ENCODE measurements around the gene PIK3C2A.
"Not testable (repeated sequence)": the region's sequence is repeated elsewhere in the genome, so short reads cannot be mapped to it uniquely, and the experiment has no call there.

Gene PIK3C2A

GRCh38 chr11:17207317-17208256 lies at the start of gene PIK3C2A:
Gene PIK3C2A, minus strand, starts transcription at chr11:17207986. Its CDS starts 38,245 bp downstream, at chr11:17169741.
- DNase-seq (ENCODE audit: low read depth in 2 of 3, low spot score in 1 of 3), result peak; percentile 91 to 94 (median 91)

- DNase-seq (ENCODE audit: low read depth in 2 of 3, low spot score in 1 of 3), result no peak
These were observed 49.4 kb upstream of the PIK3C2A start for GRCh38 chr11:17257196-17257595.

GRCh38 chr11:17256512-17256911 lies 48.7 kb upstream of the PIK3C2A start:
- no peak for DNase-seq (ENCODE audit: low read depth in 2 of 3, low spot score in 1 of 3)

- DNase-seq (ENCODE audit: low read depth in 2 of 3, low spot score in 1 of 3), result no peak
These were observed 44.9 kb upstream of the PIK3C2A start for GRCh38 chr11:17252704-17253103.

- no peak for DNase-seq (ENCODE audit: low read depth in 2 of 3, low spot score in 1 of 3)
These were observed 43.0 kb upstream of the PIK3C2A start for GRCh38 chr11:17250561-17251350.

GRCh38 chr11:17244046-17244445 lies 36.3 kb upstream of the PIK3C2A start:
- no peak for DNase-seq (ENCODE audit: low read depth in 2 of 3, low spot score in 1 of 3)

- DNase-seq (ENCODE audit: low read depth in 2 of 3, low spot score in 1 of 3), result not testable (repeated sequence)
These were observed 35.2 kb upstream of the PIK3C2A start for GRCh38 chr11:17242954-17243353.

GRCh38 chr11:17240780-17241179 lies 33.0 kb upstream of the PIK3C2A start:
- DNase-seq (ENCODE audit: low read depth in 2 of 3, low spot score in 1 of 3), result no peak

- not testable (repeated sequence) for DNase-seq (ENCODE audit: low read depth in 2 of 3, low spot score in 1 of 3)
These were observed 32.1 kb upstream of the PIK3C2A start for GRCh38 chr11:17239927-17240326.

- no peak for DNase-seq (ENCODE audit: low read depth in 2 of 3, low spot score in 1 of 3)
These were observed 30.6 kb upstream of the PIK3C2A start for GRCh38 chr11:17238377-17238776.

GRCh38 chr11:17233101-17233500 lies 25.3 kb upstream of the PIK3C2A start:
- DNase-seq (ENCODE audit: low read depth in 2 of 3, low spot score in 1 of 3), result no peak

GRCh38 chr11:17230867-17231851 lies 23.4 kb upstream of the PIK3C2A start:
- DNase-seq (ENCODE audit: low read depth in 2 of 3, low spot score in 1 of 3), result peak; percentile 18 to 53 (median 27)

GRCh38 chr11:17229481-17230152 lies 21.8 kb upstream of the PIK3C2A start:
- DNase-seq (ENCODE audit: low read depth in 2 of 3, low spot score in 1 of 3), result no peak

- not testable (repeated sequence) for DNase-seq (ENCODE audit: low read depth in 2 of 3, low spot score in 1 of 3)
These were observed 20.6 kb upstream of the PIK3C2A start for GRCh38 chr11:17228186-17228925.

- DNase-seq (ENCODE audit: low read depth in 2 of 3, low spot score in 1 of 3), result no peak
These were observed 16.9 kb upstream of the PIK3C2A start for GRCh38 chr11:17224727-17225126.

GRCh38 chr11:17221968-17222367 lies 14.2 kb upstream of the PIK3C2A start:
- DNase-seq (ENCODE audit: low read depth in 2 of 3, low spot score in 1 of 3), result no peak

GRCh38 chr11:17219016-17219415 lies 11.2 kb upstream of the PIK3C2A start:
- no peak for DNase-seq (ENCODE audit: low read depth in 2 of 3, low spot score in 1 of 3)

- DNase-seq (ENCODE audit: low read depth in 2 of 3, low spot score in 1 of 3), result no peak
These were observed 10.6 kb upstream of the PIK3C2A start for GRCh38 chr11:17218403-17218802.

GRCh38 chr11:17217401-17217800 lies 9.6 kb upstream of the PIK3C2A start:
- DNase-seq (ENCODE audit: low read depth in 2 of 3, low spot score in 1 of 3), result no peak

Measured in stimulated activated CD4-positive, alpha-beta T cell treated with anti-CD3 and anti-CD28 coated beads, Interleukin-12 subunit alpha, Interleukin-12 subunit beta, amount 100 ng/mL, for 48 hours (primary cell).